BE2C (cell line): ENCODE data around the gene MXD4.
"Not testable (repeated sequence)": the region's sequence is repeated elsewhere in the genome, so short reads cannot be mapped to it uniquely, and the experiment has no call there.

Source experiments
- DNase-seq: peaks from one replicate; pipeline ENCODE4 v3.0.0-alpha.2; 2020
- H3K27me3 ChIP-seq: fragments of 250-450 bp; sonication (Bioruptor Pico); 2 replicates; pipeline ENCODE4 v1.5.1; 2020; ENCODE audit warnings: mild to moderate bottlenecking
- H3K36me3 ChIP-seq: fragments of 250-450 bp; sonication (Bioruptor Pico); 2 replicates; pipeline ENCODE4 v1.5.1; 2020; ENCODE audit warnings: mild to moderate bottlenecking
- H3K4me1 ChIP-seq: fragments of 250-450 bp; sonication (Bioruptor Pico); 2 replicates; pipeline ENCODE4 v1.5.1; 2020
- H3K4me3 ChIP-seq: 2 replicates; pipeline ENCODE4 v1.5.1; 2011; ENCODE audit warnings: low read depth, low read length
- H3K9me3 ChIP-seq: fragments of 250-450 bp; sonication (Bioruptor Pico); 2 replicates; pipeline ENCODE4 v1.5.1; 2020
- CTCF ChIP-seq: IDR thresholded peaks from 2 replicates; pipeline ENCODE4 v1.5.1; 2012; ENCODE audit warnings: mild to moderate bottlenecking, low read depth, low read length

MXD4 gene

GRCh38 chr4:2212831-2213230, 49.1 kb downstream of the MXD4 start:
- H3K9me3 ChIP-seq: no peaks in the 10 kb centered on the region
- H3K27me3 ChIP-seq: no peaks in the 10 kb centered on the region
- H3K36me3 ChIP-seq: no peaks in the 10 kb centered on the region
- no peak for DNase-seq
- TF ChIP-seq CTCF: no peak
- no peak overlapping the region for H3K4me3 ChIP-seq
- no peaks in the 10 kb centered on the region for H3K4me1 ChIP-seq

- not testable (repeated sequence) for H3K9me3 ChIP-seq, H3K36me3 ChIP-seq, H3K4me3 ChIP-seq, H3K27me3 ChIP-seq, H3K4me1 ChIP-seq, DNase-seq
These were observed 59.1 kb downstream of the MXD4 start for GRCh38 chr4:2202789-2203188.
